GM12801 (cell line): ENCODE results near the gene BMP3.

Source experiments
- TF ChIP-seq, protein P1 (sequence below): IDR thresholded peaks from one replicate; pipeline ENCODE4 v1.5.1; 2011; ENCODE audit warnings: control low read depth; ENCODE audit not compliant: insufficient read length; ENCODE audit errors: extremely low read depth

The BMP3 gene

DNA sequence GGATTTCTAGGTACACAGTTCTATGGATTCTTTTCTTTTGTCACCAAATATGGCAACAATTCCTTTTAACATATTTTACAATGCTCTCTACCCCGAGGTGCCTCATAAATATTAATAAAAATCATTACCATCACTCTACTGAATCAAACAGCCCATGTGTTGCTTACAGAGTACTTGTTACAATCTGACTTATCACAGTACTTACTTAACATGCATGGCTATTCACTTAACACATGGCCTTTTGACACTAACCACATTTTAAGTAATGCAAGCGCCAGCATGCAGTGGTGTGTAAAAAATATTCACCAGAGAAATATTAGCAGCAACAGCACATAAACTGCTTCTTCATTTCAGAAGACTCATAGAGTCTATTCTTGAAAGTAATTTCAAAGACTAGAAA, 64.9 kb downstream of the BMP3 start:
- TF ChIP-seq, protein P1, sequence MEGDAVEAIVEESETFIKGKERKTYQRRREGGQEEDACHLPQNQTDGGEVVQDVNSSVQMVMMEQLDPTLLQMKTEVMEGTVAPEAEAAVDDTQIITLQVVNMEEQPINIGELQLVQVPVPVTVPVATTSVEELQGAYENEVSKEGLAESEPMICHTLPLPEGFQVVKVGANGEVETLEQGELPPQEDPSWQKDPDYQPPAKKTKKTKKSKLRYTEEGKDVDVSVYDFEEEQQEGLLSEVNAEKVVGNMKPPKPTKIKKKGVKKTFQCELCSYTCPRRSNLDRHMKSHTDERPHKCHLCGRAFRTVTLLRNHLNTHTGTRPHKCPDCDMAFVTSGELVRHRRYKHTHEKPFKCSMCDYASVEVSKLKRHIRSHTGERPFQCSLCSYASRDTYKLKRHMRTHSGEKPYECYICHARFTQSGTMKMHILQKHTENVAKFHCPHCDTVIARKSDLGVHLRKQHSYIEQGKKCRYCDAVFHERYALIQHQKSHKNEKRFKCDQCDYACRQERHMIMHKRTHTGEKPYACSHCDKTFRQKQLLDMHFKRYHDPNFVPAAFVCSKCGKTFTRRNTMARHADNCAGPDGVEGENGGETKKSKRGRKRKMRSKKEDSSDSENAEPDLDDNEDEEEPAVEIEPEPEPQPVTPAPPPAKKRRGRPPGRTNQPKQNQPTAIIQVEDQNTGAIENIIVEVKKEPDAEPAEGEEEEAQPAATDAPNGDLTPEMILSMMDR: no peak

DNA sequence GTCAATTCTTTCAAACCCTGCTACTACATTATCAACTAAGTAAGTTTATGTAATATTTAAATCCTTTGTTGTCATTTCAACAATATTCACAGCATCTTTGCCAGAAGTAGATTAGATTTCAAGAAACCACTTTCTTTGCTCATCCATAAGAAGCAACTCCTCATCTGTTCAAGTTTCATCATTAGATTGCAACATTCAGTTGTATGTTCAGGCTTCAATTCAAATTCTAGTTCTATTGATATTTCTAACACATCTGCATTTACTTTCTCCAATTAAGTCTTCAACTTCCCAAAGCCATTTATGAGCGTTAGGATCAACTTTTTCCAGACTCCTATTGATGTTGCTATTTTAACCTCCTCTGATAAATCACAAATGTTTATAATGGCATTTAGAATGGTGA, 66.1 kb downstream of the BMP3 start:
- TF ChIP-seq, protein P1: no peak

DNA sequence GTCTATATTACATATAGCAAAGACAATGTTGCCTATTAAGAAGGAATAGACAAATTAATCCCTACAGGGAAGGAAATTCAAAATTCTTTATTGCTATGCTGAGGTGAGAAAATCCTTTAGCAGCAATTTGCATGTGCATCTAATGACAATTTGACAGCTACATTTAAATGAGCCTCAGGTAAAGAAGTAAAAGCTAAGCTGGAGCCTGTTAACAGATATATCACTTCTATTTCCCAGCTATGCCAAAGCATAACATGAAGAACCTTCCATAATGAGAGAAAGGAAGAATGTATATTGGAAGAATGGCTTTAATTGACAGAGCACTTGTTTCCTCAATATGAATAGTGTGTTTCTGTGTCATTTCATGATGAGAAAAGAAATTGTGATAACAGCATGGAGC, 71.6 kb downstream of the BMP3 start:
- TF ChIP-seq, protein P1: no peak

DNA sequence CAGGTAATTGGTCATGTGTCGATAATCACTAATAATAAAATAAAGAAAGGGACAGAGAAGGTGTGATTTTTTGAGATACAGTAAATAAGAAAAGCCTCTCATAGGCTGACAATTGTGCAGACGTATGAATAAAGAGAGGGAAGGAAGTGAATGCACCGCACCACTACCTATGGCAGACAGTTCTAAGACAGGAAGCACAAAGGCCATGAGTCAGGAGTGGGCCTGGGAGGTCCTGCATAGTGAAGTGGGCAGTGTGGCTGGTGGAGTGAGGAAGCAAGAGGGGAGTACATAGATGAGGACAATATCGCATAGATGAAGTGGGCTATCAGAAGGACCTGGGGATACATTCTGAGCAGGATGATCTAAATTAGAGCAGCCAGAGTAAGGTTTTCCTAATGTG, 75.6 kb downstream of the BMP3 start:
- TF ChIP-seq, protein P1: no peak
